Prostate gland (tissue), 2 donors: ENCODE results near the gene B4GALT5. TPM values are rescaled to one million over a fixed set of nuclear protein-coding genes. Genes with fewer than 3 reads are reported as not detected.

Experiments
- DNase-seq: peaks from one replicate; pipeline ENCODE4 v3.0.0-alpha.2; 2019; ENCODE audit warnings: low spot score
- H3K27ac ChIP-seq, 2 donors: fragments of 200-600 bp; sonication (generic); 2 replicates each; pipeline ENCODE4 v1.5.1; 2017 to 2019
- H3K27me3 ChIP-seq: fragments of 200-600 bp; sonication (generic); replicated peaks from 2 replicates; pipeline ENCODE4 v1.5.1; 2019; ENCODE audit not compliant: insufficient read depth
- H3K36me3 ChIP-seq, 2 donors: fragments of 200-600 bp; sonication (generic); 1 replicate in 1 of 2; 2 replicates in 1 of 2; pipeline versions ENCODE4 v1.5.1 to v1.8.1; 2017 to 2019
- H3K4me1 ChIP-seq: fragments of 200-600 bp; sonication (generic); replicated peaks from 2 replicates; pipeline ENCODE4 v1.5.1; 2019
- H3K4me3 ChIP-seq, 2 donors: fragments of 200-600 bp; sonication (generic); 2 replicates each; pipeline ENCODE4 v1.5.1; 2017 to 2019
- H3K9me3 ChIP-seq: fragments of 200-600 bp; sonication (generic); 2 replicates; pipeline ENCODE4 v1.5.1; 2017
- CTCF ChIP-seq, 4 experiments: fragments of 200-600 bp in 2 of 4; fragments of 450-650 bp in 2 of 4; sonication (generic) in 2 of 4; IDR thresholded peaks; 1 replicate in 3 of 4; 2 replicates in 1 of 4; pipeline ENCODE4 v1.5.1; 2016 to 2019; ENCODE audit warnings: antibody characterized with exemption in 4 of 4, mild to moderate bottlenecking in 2 of 4, moderate library complexity in 2 of 4
- POLR2A ChIP-seq: fragments of 450-650 bp; IDR thresholded peaks from one replicate; pipeline ENCODE4 v1.6.1; 2016; ENCODE audit warnings: antibody characterized with exemption, mild to moderate bottlenecking
- POLR2AphosphoS5 ChIP-seq: sonication (generic); formaldehyde crosslinking; IDR thresholded peaks from one replicate; pipeline ENCODE4 v1.6.1; 2017; ENCODE audit warnings: antibody characterized with exemption
- WGBS: methylation state at CpG from one replicate; pipeline ENCODE4 v1.1.5; 2018; 5-methylcytosine and 5-hydroxymethylcytosine counted together
- intact Hi-C: fragments of 100-400 bp; cut with DNase I; formaldehyde crosslinking; loops from one replicate; pipeline ENCODE4 v1.14.2; 2022
- total RNA-seq, 2 donors: library from RNA; depleted of rRNA; stranded (reverse); fragments of >200 nt; gene quantifications; one replicate each; pipeline ENCODE4 v1.1.0, GENCODE V29; 2016

B4GALT5 gene
- total RNA-seq, 2 donors from 2014 or later, result 17.8 to 53.7 TPM

GRCh38 chr20:49701241-49701790 lies 12.4 kb downstream of the B4GALT5 start:
- TF ChIP-seq CTCF (IDR thresholded peaks at IDR 0.05) (no peak), POLR2AphosphoS5 (no peak), POLR2A (no peak)
- intact Hi-C loops, result no loop called here
- no peaks in the 10 kb centered on the region for H3K9me3 ChIP-seq
- no peak overlapping the region for H3K4me3 ChIP-seq
- no peaks in the 10 kb centered on the region for H3K27me3 ChIP-seq
- H3K36me3 ChIP-seq, result no peaks in the 10 kb centered on the region
- DNase-seq, result no peak
- H3K27ac ChIP-seq, result no peak overlapping the region
- 43% methylated on average over 5 of the region's 5 CpGs for WGBS
- no peaks in the 10 kb centered on the region for H3K4me1 ChIP-seq

- intact Hi-C loops, result no loop called here
- Histone ChIP-seq H3K4me1 (no peaks in the 10 kb centered on the region), H3K27me3 (no peaks in the 10 kb centered on the region), H3K9me3 (no peaks in the 10 kb centered on the region), H3K4me3 (no peak overlapping the region), H3K36me3 (no peaks in the 10 kb centered on the region), H3K27ac (no peak overlapping the region)
- no peak for DNase-seq
- WGBS, result 75% methylated on average over 7 of the region's 7 CpGs
- TF ChIP-seq CTCF (IDR thresholded peaks at IDR 0.05), result no peak
- no peak for TF ChIP-seq POLR2AphosphoS5
- no peak for TF ChIP-seq POLR2A
Measured at GRCh38 chr20:49700411-49701185, 13.1 kb downstream of the B4GALT5 start.

- H3K36me3 ChIP-seq, result no peaks in the 10 kb centered on the region
- H3K27ac ChIP-seq, result no peak overlapping the region
- H3K27me3 ChIP-seq, result no peaks in the 10 kb centered on the region
- TF ChIP-seq CTCF (IDR thresholded peaks at IDR 0.05) (no peak), POLR2AphosphoS5 (no peak), POLR2A (no peak)
- 69% methylated on average over 5 of the region's 6 CpGs for WGBS
- intact Hi-C loops, result no loop called here
- DNase-seq, result no peak
- H3K9me3 ChIP-seq, result no peaks in the 10 kb centered on the region
- no peak overlapping the region for H3K4me3 ChIP-seq
- no peaks in the 10 kb centered on the region for H3K4me1 ChIP-seq
Measured at GRCh38 chr20:49699200-49699992, 14.3 kb downstream of the B4GALT5 start.

GRCh38 chr20:49698477-49698876 lies 15.2 kb downstream of the B4GALT5 start:
- TF ChIP-seq CTCF (IDR thresholded peaks at IDR 0.05), result no peak
- no peak for TF ChIP-seq POLR2AphosphoS5
- no peak for TF ChIP-seq POLR2A
- no peaks in the 10 kb centered on the region for H3K27me3 ChIP-seq
- WGBS, result 95% methylated on average over 5 of the region's 5 CpGs
- no peak for DNase-seq
- no peak overlapping the region for H3K27ac ChIP-seq
- H3K36me3 ChIP-seq, result no peaks in the 10 kb centered on the region
- no peaks in the 10 kb centered on the region for H3K9me3 ChIP-seq
- intact Hi-C loops, result no loop called here
- no peak overlapping the region for H3K4me3 ChIP-seq
- H3K4me1 ChIP-seq, result no peaks in the 10 kb centered on the region
